ENCODE results near the gene C1orf74. TPM values are rescaled to one million over a fixed set of nuclear protein-coding genes. Genes with fewer than 3 reads are reported as not detected.

Gene C1orf74
- polyA plus RNA-seq, 1 of the 3 experiments (the other 2 are of a cell fraction): 1.5 TPM

DNA sequence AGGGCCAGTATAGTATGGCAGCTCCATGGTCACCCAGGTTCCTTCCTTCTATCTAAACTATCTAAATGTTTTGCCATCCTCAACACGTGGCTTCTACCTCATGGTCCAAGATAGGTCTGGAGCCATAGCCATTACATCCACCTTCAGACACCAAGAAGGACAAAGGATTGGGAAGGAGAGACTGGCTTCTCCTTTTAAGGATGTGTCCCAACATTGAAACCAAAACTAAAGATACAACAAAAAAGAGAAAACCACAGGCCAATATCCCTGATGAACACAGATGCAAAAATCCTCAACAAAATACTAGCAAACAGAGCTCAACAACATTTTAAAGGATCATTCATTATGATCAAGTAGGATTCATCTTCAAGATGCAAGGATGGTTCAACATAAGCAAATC is 54.9 kb downstream of the C1orf74 start (continued):
- TF ChIP-seq MXI1 (IDR thresholded peaks at IDR 0.05; ENCODE audit: low read depth, low read length): no peak
- TF ChIP-seq, protein P1, sequence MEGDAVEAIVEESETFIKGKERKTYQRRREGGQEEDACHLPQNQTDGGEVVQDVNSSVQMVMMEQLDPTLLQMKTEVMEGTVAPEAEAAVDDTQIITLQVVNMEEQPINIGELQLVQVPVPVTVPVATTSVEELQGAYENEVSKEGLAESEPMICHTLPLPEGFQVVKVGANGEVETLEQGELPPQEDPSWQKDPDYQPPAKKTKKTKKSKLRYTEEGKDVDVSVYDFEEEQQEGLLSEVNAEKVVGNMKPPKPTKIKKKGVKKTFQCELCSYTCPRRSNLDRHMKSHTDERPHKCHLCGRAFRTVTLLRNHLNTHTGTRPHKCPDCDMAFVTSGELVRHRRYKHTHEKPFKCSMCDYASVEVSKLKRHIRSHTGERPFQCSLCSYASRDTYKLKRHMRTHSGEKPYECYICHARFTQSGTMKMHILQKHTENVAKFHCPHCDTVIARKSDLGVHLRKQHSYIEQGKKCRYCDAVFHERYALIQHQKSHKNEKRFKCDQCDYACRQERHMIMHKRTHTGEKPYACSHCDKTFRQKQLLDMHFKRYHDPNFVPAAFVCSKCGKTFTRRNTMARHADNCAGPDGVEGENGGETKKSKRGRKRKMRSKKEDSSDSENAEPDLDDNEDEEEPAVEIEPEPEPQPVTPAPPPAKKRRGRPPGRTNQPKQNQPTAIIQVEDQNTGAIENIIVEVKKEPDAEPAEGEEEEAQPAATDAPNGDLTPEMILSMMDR (IDR thresholded peaks at IDR 0.05): no peak
- TF ChIP-seq FOSL2 (IDR thresholded peaks at IDR 0.05; ENCODE audit: borderline replicate concordance, low read depth): no peak

Other genes with a start within 250 kb of the C1orf74 start
- gene CAMK1G, start 200.8 kb downstream of the C1orf74 start, polyA plus RNA-seq (2012; rRNA removed): 15.1 and 18.5 TPM in 2 replicates
- gene LAMB3, start 132.1 kb downstream of the C1orf74 start, polyA plus RNA-seq (2012; rRNA removed): 14.1 and 18.0 TPM in 2 replicates
- gene G0S2, start 109.1 kb downstream of the C1orf74 start, polyA plus RNA-seq (2012; rRNA removed): 32.5 and 43.2 TPM in 2 replicates
- 0.23 and 0.37 TPM in 2 replicates for gene HSD11B1, start 79.7 kb downstream of the C1orf74 start, polyA plus RNA-seq (2012; rRNA removed)
- 0.31 and 0.60 TPM in 2 replicates for gene TRAF3IP3, start 28.5 kb downstream of the C1orf74 start, polyA plus RNA-seq (2012; rRNA removed)
- gene IRF6, start 21.6 kb upstream of the C1orf74 start, polyA plus RNA-seq (2012; rRNA removed): 0.94 and 1.6 TPM in 2 replicates
- 6.3 and 9.3 TPM in 2 replicates for gene UTP25, start 43.4 kb upstream of the C1orf74 start, polyA plus RNA-seq (2012; rRNA removed)
- gene SYT14, start 153.7 kb upstream of the C1orf74 start, polyA plus RNA-seq (2012; rRNA removed): 1.2 and 1.8 TPM in 2 replicates